ENCODE data around the gene PCDHGC4.

The PCDHGC4 gene
- total RNA-seq: 0 to 1.8 (median 0.20) reads per million in 17 experiments

GRCh38 chr5:141484641-141485311 lies at the start of gene PCDHGC4:
PCDHGC4 (plus strand) TSS chr5:141485030; CDS start chr5:141485174, 144 bp downstream.
- DNase-seq: no peak

GRCh38 chr5:141437221-141437620 lies 47.6 kb upstream of the PCDHGC4 start:
- DNase-seq: no peak

GRCh38 chr5:141439411-141440141 lies 45.3 kb upstream of the PCDHGC4 start:
- DNase-seq: no peak

- no peak for DNase-seq
Observed at GRCh38 chr5:141440341-141440740, 44.5 kb upstream of the PCDHGC4 start.

GRCh38 chr5:141441571-141442170 lies 43.2 kb upstream of the PCDHGC4 start:
- DNase-seq: no peak

GRCh38 chr5:141465351-141465750 lies 19.5 kb upstream of the PCDHGC4 start:
- DNase-seq: no peak

- peak; percentile 82 to 89 (median 86) for DNase-seq
Observed at GRCh38 chr5:141475625-141476131, 9.2 kb upstream of the PCDHGC4 start, which contains the start of gene PCDHGC3. PCDHGC3 (plus strand) TSS chr5:141475966; CDS start chr5:141476117, 151 bp downstream.

GRCh38 chr5:141476132-141476911 lies 8.5 kb upstream of the PCDHGC4 start:
- peak; percentile 46 to 66 (median 57) for DNase-seq

- no peak for DNase-seq
Observed at GRCh38 chr5:141477044-141477575, 7.7 kb upstream of the PCDHGC4 start.

- no peak for DNase-seq
Observed at GRCh38 chr5:141477815-141478214, 7.0 kb upstream of the PCDHGC4 start.

GRCh38 chr5:141478321-141478945 lies 6.4 kb upstream of the PCDHGC4 start:
- no peak for DNase-seq

GRCh38 chr5:141479776-141480175 lies 5.1 kb upstream of the PCDHGC4 start:
- peak in 2 of 4 experiments; percentile 47 to 52 for DNase-seq

- DNase-seq: no peak
Observed at GRCh38 chr5:141483902-141484301, 928 bp upstream of the PCDHGC4 start.

- no peak for DNase-seq
Observed at GRCh38 chr5:141484310-141484640, 555 bp upstream of the PCDHGC4 start.

- DNase-seq: no peak
Observed at GRCh38 chr5:141485321-141486055, 658 bp downstream of the PCDHGC4 start.

GRCh38 chr5:141486091-141486490 lies 1.3 kb downstream of the PCDHGC4 start:
- DNase-seq: no peak

- DNase-seq: no peak
Observed at GRCh38 chr5:141487131-141487530, 2.3 kb downstream of the PCDHGC4 start.

- DNase-seq: no peak
Observed at GRCh38 chr5:141488591-141489561, 4.0 kb downstream of the PCDHGC4 start, which contains the start of gene PCDHGC5. PCDHGC5 (plus strand) TSS chr5:141489081; CDS start chr5:141489241, 160 bp downstream.

- DNase-seq: no peak
Observed at GRCh38 chr5:141489841-141490240, 5.0 kb downstream of the PCDHGC4 start.

- DNase-seq: no peak
Observed at GRCh38 chr5:141490271-141490670, 5.4 kb downstream of the PCDHGC4 start.
